D721Med (cell line): Measurements from ENCODE around the gene ACTG1.

ENCODE experiments used
- DNase-seq: peaks from one replicate; pipeline ENCODE4 v3.0.0; 2011; ENCODE audit warnings: low spot score; ENCODE audit not compliant: insufficient read length
- FAIRE-seq: peaks from 2 replicates; lab custom pipeline; 2011; peaks lifted over from hg19 to GRCh38; lab: Jason Lieb, UNC
- CTCF ChIP-seq: IDR thresholded peaks from 2 replicates; pipeline ENCODE4 v1.5.1; 2012; ENCODE audit warnings: mild to moderate bottlenecking, control low read depth; ENCODE audit not compliant: insufficient read depth; ENCODE audit errors: missing control alignments

ACTG1 gene

GRCh38 chr17:81470944-81471817, 41.4 kb downstream of the ACTG1 start:
- FAIRE-seq (no peak), DNase-seq (no peak)
- TF ChIP-seq CTCF, result no peak

- no peak for TF ChIP-seq CTCF
- DNase-seq (no peak), FAIRE-seq (no peak)
Measured at GRCh38 chr17:81470270-81470943, 42.2 kb downstream of the ACTG1 start.

GRCh38 chr17:81469266-81469665, 43.3 kb downstream of the ACTG1 start:
- FAIRE-seq, result no peak
- no peak for DNase-seq
- TF ChIP-seq CTCF, result no peak

- TF ChIP-seq CTCF, result no peak
- FAIRE-seq (no peak), DNase-seq (no peak)
Measured at GRCh38 chr17:81468770-81469121, 43.9 kb downstream of the ACTG1 start.

GRCh38 chr17:81468111-81468769, 44.4 kb downstream of the ACTG1 start:
- FAIRE-seq (no peak), DNase-seq (no peak)
- TF ChIP-seq CTCF, result no peak

- FAIRE-seq (no peak), DNase-seq (no peak)
- TF ChIP-seq CTCF, result no peak
Measured at GRCh38 chr17:81466564-81467472, 45.8 kb downstream of the ACTG1 start.
